Brain pericyte (primary cell): Measurements from ENCODE around the gene KDM3A.

Experiments used
- DNase-seq: peaks from one replicate; pipeline ENCODE4 v3.0.0-alpha.2; 2012; ENCODE audit warnings: low read depth, low spot score

Gene KDM3A

GRCh38 chr2:86435531-86435930, 5.6 kb upstream of the KDM3A start:
- no peak for DNase-seq

DNA sequence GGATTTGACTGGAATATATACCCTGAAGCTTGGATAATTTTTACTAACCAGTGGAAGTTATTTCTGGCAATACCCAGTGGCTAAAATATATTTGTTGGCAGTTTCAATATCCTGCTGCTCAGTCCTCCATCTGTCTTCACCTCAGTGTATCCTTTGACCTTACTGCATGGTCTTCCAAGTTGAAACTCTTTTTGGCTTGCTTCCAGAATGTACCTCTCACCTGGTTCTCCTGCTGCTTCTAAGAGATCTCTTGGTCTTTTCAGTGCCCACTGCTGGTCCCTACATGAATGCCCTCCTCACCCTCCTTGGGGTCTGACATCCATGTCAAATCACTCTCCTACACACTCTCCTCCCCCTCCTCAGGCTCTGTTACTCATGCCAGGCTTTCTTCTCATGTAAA, 4.8 kb upstream of the KDM3A start:
- DNase-seq, result no peak

- no peak for DNase-seq
Observed at GRCh38 chr2:86439879-86440630, 1.1 kb upstream of the KDM3A start.

DNA sequence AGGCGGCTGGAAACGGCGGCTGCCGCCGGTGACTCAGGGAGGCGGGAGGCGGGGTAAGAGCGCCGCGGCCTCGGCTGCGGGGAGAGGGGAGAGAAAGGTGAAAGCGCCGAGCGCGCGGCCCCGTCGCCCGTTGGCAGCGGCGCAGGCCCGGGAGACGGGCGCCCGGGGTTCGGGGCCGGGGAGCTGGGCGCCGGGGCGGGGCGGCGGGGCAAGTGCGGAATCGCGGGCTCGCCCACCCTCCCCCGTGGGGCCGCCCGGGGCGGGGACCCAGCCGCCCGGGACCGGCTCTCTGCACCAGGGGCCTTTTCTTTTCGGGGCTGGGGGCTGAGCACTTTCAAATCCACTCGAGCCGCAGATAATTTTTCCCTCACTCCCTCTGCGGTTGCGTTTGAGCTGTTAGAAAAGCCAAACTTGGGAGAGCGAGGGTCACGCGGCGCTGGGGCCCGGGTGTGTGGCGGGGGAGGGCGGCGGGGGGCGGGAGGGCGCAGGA, 266 bp downstream of the KDM3A start:
- no peak for DNase-seq

DNA sequence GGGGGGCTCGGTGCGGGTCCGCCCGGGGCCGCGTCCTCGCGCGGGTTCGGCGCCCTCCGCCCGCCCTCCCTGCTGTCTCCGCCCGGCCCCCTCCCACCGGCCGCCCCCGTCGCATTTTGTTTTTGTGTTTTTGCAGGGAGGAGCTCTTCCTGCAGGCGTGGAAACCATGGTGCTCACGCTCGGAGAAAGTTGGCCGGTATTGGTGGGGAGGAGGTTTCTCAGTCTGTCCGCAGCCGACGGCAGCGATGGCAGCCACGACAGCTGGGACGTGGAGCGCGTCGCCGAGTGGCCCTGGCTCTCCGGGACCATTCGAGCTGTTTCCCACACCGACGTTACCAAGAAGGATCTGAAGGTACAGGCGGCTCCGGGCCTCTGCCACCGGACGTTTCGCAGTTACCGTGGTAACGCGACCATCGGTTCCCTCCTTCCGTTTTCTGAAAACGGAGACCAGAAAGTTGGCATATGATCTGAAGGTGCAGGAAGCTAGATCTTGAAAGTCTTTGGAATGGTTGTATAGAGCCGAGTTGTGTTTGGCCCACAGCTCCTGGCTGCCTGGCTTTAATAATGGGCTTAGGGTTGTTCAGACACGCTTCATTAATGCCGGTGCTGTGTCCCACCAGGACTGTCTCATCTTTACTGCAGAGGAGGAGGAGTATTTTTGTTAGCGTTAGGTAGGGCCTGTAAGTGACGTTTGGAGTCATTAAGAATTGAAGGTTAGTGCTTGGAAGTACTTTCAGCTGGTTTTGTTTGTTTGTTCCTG, 891 bp downstream of the KDM3A start:
- DNase-seq, result peak; percentile 21

GRCh38 chr2:86442642-86443005, 1.5 kb downstream of the KDM3A start:
- peak; percentile 67 for DNase-seq

GRCh38 chr2:86443631-86444350, 2.6 kb downstream of the KDM3A start:
- no peak for DNase-seq

DNA sequence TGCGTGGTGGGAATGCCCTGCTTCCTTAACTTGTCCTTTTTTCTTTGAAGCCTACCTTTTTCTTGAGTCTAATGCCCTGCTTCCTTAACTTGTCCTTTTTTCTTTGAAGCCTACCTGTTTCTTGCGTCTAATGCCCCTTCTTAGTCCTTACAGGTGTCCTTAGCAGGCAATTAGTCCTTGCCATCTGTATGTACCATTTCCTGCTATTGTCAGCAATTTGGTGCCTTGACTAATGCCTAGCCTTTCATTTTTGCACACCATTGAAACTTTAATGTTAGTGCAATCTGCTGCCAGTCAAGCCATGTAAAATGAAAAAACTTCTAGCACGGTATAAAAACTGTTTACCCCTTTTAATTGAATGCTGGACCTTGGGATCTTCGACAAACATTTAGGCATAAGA, 4.3 kb downstream of the KDM3A start:
- no peak for DNase-seq

GRCh38 chr2:86446060-86446459, 4.9 kb downstream of the KDM3A start:
- DNase-seq, result no peak

DNA sequence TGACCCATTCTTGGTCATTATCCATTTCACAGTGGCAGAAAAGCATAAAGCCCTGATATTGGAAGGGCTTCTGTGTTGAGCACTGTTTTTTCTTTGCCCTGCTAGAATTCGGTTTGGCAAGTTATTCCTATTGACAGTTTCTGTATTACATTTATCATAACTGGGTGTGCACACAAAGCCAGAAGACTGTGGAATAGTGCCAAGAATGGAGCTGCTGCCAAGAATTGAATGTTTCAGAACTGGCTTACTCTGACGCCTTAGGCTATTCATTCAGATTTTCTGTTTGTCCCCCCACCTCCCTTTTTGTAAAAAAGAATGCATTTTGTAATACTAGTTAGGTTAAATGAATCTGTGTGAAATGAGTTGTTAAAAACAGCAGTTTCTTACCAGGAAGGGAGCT, 12.7 kb downstream of the KDM3A start:
- no peak for DNase-seq

GRCh38 chr2:86454238-86454637, 13.1 kb downstream of the KDM3A start:
- no peak for DNase-seq

- no peak for DNase-seq
Observed at GRCh38 chr2:86455181-86455580, 14.0 kb downstream of the KDM3A start.

GRCh38 chr2:86461042-86461743, 20.0 kb downstream of the KDM3A start:
- DNase-seq, result no peak

DNA sequence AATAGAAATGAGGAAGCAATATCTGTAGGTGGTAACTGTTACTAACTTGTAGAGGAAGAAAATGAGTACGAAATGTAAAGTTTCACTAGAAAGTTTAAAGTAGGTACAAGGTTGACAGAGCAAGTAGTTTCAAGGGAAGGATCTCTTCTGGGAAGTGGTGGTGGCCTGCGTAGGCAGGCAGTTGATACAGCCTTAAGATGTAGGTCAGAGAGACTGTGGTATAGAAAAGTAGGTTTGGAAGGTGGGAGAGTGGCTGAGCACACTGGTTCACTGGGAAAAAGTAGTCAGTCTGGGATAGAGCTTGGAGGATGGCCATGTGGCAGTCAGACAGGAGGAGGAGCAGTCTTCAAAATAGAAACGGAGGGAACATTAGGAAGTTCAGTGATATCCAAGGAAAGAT, 23.5 kb downstream of the KDM3A start:
- no peak for DNase-seq

DNA sequence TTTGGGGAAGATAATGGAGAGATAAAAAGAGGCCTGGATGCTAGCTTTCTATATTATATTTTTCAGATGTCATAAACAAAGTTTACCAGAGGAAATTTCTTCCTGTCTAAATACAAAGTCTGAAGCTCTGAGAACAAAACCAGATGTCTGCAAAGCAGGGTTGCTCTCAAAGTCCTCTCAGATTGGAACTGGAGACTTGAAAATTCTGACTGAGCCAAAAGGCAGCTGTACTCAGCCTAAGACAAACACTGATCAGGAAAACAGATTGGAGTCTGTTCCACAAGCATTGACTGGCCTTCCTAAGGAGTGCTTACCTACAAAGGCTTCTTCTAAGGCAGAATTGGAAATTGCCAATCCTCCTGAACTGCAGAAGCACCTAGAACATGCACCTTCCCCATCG, 25.1 kb downstream of the KDM3A start:
- no peak for DNase-seq

DNA sequence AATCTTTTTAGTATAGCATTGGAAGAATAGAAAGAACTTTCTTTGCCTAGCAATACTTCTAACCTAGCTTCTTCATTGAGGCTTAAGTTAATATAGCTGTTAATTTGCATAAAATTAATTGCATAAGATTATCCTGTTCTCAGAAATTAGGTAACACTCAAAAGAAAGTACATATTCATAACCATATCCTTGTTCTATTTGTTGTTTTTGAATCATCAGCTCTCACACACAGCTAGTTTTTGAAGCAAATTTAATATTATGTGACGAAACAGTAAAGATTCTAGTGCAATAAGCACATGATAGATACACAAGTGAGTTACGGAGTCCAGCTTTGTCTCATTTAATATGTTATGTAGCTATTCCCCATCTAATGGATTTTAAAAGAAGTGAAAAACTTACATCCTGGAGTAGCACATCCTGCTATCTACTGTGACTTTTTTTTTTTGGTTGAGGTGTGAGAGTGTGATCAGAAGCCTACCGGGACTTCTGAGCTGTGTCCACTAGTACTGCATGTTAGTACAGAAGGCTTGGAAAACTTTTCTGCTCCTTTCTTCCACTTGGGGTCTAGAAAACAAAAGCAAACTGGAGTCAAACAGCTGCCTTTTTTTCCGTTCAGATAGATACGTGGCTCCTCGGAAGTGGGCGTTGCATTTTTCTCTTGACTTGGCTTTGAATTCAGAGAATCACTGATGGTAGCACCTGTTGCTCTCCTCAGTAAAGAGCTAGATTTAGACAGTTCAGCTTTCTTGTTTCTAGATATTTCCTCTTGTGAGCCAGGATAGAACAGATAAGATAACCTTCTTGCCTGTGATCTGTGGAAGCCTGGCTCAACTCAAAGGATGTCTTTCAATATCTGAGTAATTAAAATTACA, 27.2 kb downstream of the KDM3A start:
- no peak for DNase-seq

DNA sequence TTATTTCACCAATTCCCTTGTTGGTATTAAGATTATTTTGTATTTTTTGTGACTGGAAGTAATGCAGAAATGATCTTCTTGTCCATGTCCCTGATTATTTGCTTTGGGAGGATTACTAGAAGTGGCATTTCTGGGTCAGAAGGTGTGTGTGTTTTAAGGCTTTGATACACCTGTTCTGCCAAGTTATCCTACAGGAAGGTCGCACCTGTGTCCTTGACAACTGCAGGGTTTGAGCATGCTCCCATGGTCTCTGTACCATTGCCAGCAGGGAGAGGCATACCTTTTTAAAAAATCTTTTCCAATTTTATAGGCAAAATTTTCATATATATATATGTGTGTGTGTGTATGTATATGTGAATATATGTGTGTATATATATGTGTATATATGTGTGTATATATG, 29.7 kb downstream of the KDM3A start:
- no peak for DNase-seq

GRCh38 chr2:86471637-86472036, 30.5 kb downstream of the KDM3A start:
- DNase-seq, result no peak

DNA sequence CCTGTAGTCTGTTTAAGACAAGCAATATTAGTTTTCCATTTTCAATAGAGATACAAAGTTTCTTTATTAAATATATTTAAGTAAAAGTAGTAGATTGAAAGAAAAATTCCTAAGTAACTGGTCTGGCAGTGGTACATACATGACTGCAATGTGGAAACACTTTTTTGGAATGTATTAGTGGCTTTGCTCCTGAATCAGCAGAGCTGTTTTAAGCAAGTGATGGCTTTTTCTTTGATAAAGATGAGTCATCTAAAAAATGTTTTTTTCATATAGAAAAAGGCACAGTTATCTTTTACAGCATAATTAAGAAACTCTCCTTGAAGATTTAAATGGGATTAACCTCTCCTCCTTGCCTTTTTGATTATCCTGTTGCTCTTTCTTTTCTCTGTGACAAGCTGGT, 34.9 kb downstream of the KDM3A start:
- DNase-seq, result no peak

DNA sequence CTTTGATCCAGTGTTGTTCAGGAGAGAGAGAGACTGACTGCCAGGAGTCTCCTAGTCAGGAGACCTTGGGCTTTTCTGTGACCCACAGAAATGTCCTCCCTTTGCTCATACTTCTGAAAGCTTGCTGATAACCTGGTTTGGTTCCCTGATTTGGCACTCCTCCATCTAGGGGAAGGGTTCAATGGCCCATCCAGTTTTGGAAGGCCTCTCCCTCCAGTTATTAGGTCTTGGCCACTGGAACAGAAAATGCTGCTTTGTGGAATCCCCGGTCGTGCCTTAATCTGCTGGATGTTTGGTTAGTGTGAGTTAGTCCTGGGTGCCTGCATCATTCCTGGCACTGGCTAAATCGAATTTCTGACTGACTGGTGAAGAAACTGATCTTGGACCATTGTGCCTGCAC, 35.7 kb downstream of the KDM3A start:
- DNase-seq, result no peak

DNA sequence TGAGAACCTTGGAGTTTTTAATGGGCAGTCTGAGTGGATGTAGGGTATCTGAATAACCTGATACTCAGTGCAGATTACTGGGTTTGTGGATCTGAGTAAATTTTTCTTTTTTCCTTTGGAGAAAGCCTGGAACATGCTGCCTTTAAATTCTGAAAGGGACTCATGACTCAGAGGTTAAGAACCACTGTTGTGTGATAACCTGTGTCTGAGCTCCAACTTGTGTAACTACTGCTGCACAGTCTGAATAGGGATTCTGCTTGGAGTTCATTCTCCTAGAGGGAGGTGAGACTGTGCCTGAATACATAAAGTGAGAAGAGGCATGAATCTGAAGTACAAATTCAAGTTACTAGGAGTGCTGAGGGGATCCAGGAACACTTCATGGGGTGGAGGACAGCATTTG, 36.2 kb downstream of the KDM3A start:
- no peak for DNase-seq
